SU-DHL-6 (cell line): ENCODE measurements around the gene IFIT3.

Experiments used
- H2AFZ ChIP-seq: fragments of 200-600 bp; sonication (generic); 2 replicates; pipeline ENCODE4 v1.6.1; 2014; ENCODE audit warnings: low read depth, mild to moderate bottlenecking, moderate library complexity, mixed read lengths, antibody characterized with exemption, low read length; ENCODE audit not compliant: severe bottlenecking
- H3F3A ChIP-seq: fragments of 200-600 bp; shearing (Covaris generic); 2 replicates; pipeline ENCODE4 v1.6.0; 2016; ENCODE audit warnings: antibody characterized with exemption, mild to moderate bottlenecking; ENCODE audit not compliant: insufficient read depth
- H3K27ac ChIP-seq: fragments of 200-600 bp; sonication (generic); 2 replicates; pipeline ENCODE4 v1.5.1; 2016; ENCODE audit warnings: low read depth, mild to moderate bottlenecking, low read length, moderate library complexity, mixed read lengths
- H3K27me3 ChIP-seq: fragments of 200-600 bp; sonication (generic), shearing (Covaris generic); 2 replicates; pipeline ENCODE4 v1.6.0; 2014; ENCODE audit warnings: mild to moderate bottlenecking, low read length
- H3K36me3 ChIP-seq: fragments of 200-600 bp; sonication (generic); 2 replicates; pipeline ENCODE4 v1.6.1; 2014; ENCODE audit warnings: mild to moderate bottlenecking, low read length, mixed read lengths
- H3K4me2 ChIP-seq: fragments of 300-600, 200-600 bp; shearing (Covaris generic), sonication (generic); 2 replicates; pipeline ENCODE4 v1.6.0; 2014; ENCODE audit warnings: low read length, low read depth, mild to moderate bottlenecking; ENCODE audit not compliant: poor library complexity, severe bottlenecking
- H3K4me3 ChIP-seq: fragments of 200-600 bp; sonication (generic); 2 replicates; pipeline ENCODE4 v1.5.1; 2014; ENCODE audit warnings: antibody characterized with exemption, low read length, mild to moderate bottlenecking, mixed read lengths; ENCODE audit not compliant: insufficient read depth, poor library complexity, severe bottlenecking
- H3K79me2 ChIP-seq: fragments of 200-600 bp; sonication (generic); 2 replicates; pipeline ENCODE4 v1.6.1; 2014; ENCODE audit warnings: mild to moderate bottlenecking, low read length, moderate library complexity; ENCODE audit not compliant: insufficient read depth
- H3K9ac ChIP-seq: fragments of 200-600 bp; sonication (generic); 2 replicates; pipeline ENCODE4 v1.7.0; 2014; ENCODE audit warnings: mild to moderate bottlenecking, low read length
- H3K9me2 ChIP-seq: fragments of 200-600 bp; sonication (generic); replicated peaks from 2 replicates; pipeline ENCODE4 v1.6.1; 2014; ENCODE audit warnings: low read length; ENCODE audit not compliant: insufficient read depth
- H3K9me3 ChIP-seq: fragments of 200-600 bp; sonication (generic); 2 replicates; pipeline ENCODE4 v1.6.1; 2014; ENCODE audit warnings: low read length, mixed read lengths; ENCODE audit not compliant: insufficient read depth
- H4K20me1 ChIP-seq: fragments of 200-600 bp; sonication (generic); 2 replicates; pipeline ENCODE4 v1.6.1; 2014; ENCODE audit warnings: low read depth, mild to moderate bottlenecking, antibody characterized with exemption, low read length, moderate library complexity, mixed read lengths
- CTCF ChIP-seq: fragments of 200-600 bp; sonication (generic); IDR thresholded peaks from one replicate; pipeline ENCODE4 v1.5.1; 2017; ENCODE audit warnings: antibody characterized with exemption, mild to moderate bottlenecking, low read length, moderate library complexity; ENCODE audit not compliant: insufficient read depth, poor library complexity, severe bottlenecking
- EZH2phosphoT487 ChIP-seq: fragments of 200-600 bp; sonication (generic), shearing (Covaris generic); conservative IDR thresholded peaks from 2 replicates; pipeline ENCODE4 v1.6.1; 2018; ENCODE audit warnings: mild to moderate bottlenecking, antibody characterized with exemption, low read length, moderate library complexity, mixed read lengths

IFIT3 gene

GRCh38 chr10:89308266-89308665, 19.5 kb upstream of the IFIT3 start:
- H3K27ac ChIP-seq = no peak overlapping the region
- H3K79me2 ChIP-seq = no peaks in the 10 kb centered on the region
- H3K4me2 ChIP-seq = no peak overlapping the region
- no peak overlapping the region for H3K4me3 ChIP-seq
- no peaks in the 10 kb centered on the region for H3K9me2 ChIP-seq
- no peaks in the 10 kb centered on the region for H3K27me3 ChIP-seq
- H4K20me1 ChIP-seq = no peaks in the 10 kb centered on the region
- no peaks in the 10 kb centered on the region for H3F3A ChIP-seq
- TF ChIP-seq EZH2phosphoT487 (no peak), CTCF (no peak)
- no peak overlapping the region for H2AFZ ChIP-seq
- H3K9ac ChIP-seq = no peak overlapping the region
- no peaks in the 10 kb centered on the region for H3K9me3 ChIP-seq
- H3K36me3 ChIP-seq = no peaks in the 10 kb centered on the region

- H3K9me3 ChIP-seq = no peaks in the 10 kb centered on the region
- no peak overlapping the region for H3K27ac ChIP-seq
- H3K9me2 ChIP-seq = no peaks in the 10 kb centered on the region
- H3K4me2 ChIP-seq = no peak overlapping the region
- H2AFZ ChIP-seq = no peak overlapping the region
- no peaks in the 10 kb centered on the region for H4K20me1 ChIP-seq
- H3F3A ChIP-seq = no peaks in the 10 kb centered on the region
- no peak for TF ChIP-seq CTCF
- TF ChIP-seq EZH2phosphoT487 = no peak
- no peaks in the 10 kb centered on the region for H3K36me3 ChIP-seq
- H3K79me2 ChIP-seq = no peaks in the 10 kb centered on the region
- no peak overlapping the region for H3K9ac ChIP-seq
- H3K27me3 ChIP-seq = no peaks in the 10 kb centered on the region
- H3K4me3 ChIP-seq = no peak overlapping the region
These were observed 19.1 kb upstream of the IFIT3 start for GRCh38 chr10:89308736-89309135.

GRCh38 chr10:89309156-89310055, 18.4 kb upstream of the IFIT3 start:
- H3K9me2 ChIP-seq = no peaks in the 10 kb centered on the region
- H3K9ac ChIP-seq = no peak overlapping the region
- no peaks in the 10 kb centered on the region for H3K27me3 ChIP-seq
- no peak overlapping the region for H2AFZ ChIP-seq
- H3K4me2 ChIP-seq = no peak overlapping the region
- no peak overlapping the region for H3K4me3 ChIP-seq
- no peaks in the 10 kb centered on the region for H4K20me1 ChIP-seq
- H3K36me3 ChIP-seq = no peaks in the 10 kb centered on the region
- no peaks in the 10 kb centered on the region for H3F3A ChIP-seq
- H3K79me2 ChIP-seq = no peaks in the 10 kb centered on the region
- H3K9me3 ChIP-seq = no peaks in the 10 kb centered on the region
- TF ChIP-seq CTCF (no peak), EZH2phosphoT487 (no peak)
- no peak overlapping the region for H3K27ac ChIP-seq
